Vagina (tissue), 2 donors: ENCODE measurements around the gene PACSIN1. TPM values are rescaled to one million over a fixed set of nuclear protein-coding genes. Genes with fewer than 3 reads are reported as not detected.

Experiments used
- DNase-seq, 2 donors: peaks; one replicate each; pipeline ENCODE4 v3.0.0-alpha.2; 2017; ENCODE audit errors: extremely low spot score in 2 of 2
- H3K27ac ChIP-seq: fragments of 200-600 bp; sonication (generic); one replicate; pipeline ENCODE4 v1.5.1; 2019
- H3K27me3 ChIP-seq: fragments of 200-600 bp; sonication (generic); one replicate; pipeline ENCODE4 v1.5.1; 2019
- H3K36me3 ChIP-seq, 2 donors: fragments of 200-600 bp; sonication (generic); one replicate each; pipeline ENCODE4 v1.5.1; 2017 to 2019
- H3K4me1 ChIP-seq: fragments of 200-600 bp; sonication (generic); one replicate; pipeline ENCODE4 v1.5.1; 2019
- H3K4me3 ChIP-seq, 2 donors: fragments of 200-600 bp; sonication (generic); 1 replicate in 1 of 2; 2 replicates in 1 of 2; pipeline ENCODE4 v1.5.1; 2016 to 2019
- H3K9me3 ChIP-seq: fragments of 200-600 bp; sonication (generic); one replicate; pipeline ENCODE4 v1.5.1; 2019
- CTCF ChIP-seq, 3 experiments: fragments of 450-650 bp in 2 of 3; fragments of 200-600 bp in 1 of 3; sonication (generic) in 1 of 3; IDR thresholded peaks; one replicate each; pipeline ENCODE4 v1.5.1; 2017 to 2019; ENCODE audit warnings: antibody characterized with exemption in 3 of 3, mild to moderate bottlenecking in 2 of 3, moderate library complexity in 2 of 3
- POLR2A ChIP-seq, 2 donors: fragments of 450-650 bp; IDR thresholded peaks; one replicate each; pipeline ENCODE4 v1.6.1; 2017; ENCODE audit warnings: antibody characterized with exemption in 2 of 2, mild to moderate bottlenecking in 2 of 2, moderate library complexity in 2 of 2
- POLR2AphosphoS5 ChIP-seq, 2 donors: sonication (generic); formaldehyde crosslinking; IDR thresholded peaks; one replicate each; pipeline ENCODE4 v1.9.0; 2017; ENCODE audit warnings: antibody characterized with exemption in 2 of 2, mild to moderate bottlenecking in 2 of 2, low read depth in 1 of 2; ENCODE audit not compliant: insufficient read depth in 1 of 2
- intact Hi-C: fragments of 100-400 bp; cut with DNase I; formaldehyde crosslinking; loops from one replicate; pipeline ENCODE4 v1.15.1; 2023
- total RNA-seq: library from RNA; depleted of rRNA; stranded (reverse); fragments of >200 nt; gene quantifications from one replicate; pipeline ENCODE4 v1.2.3, GENCODE V29; 2016

The PACSIN1 gene
- total RNA-seq, 1 donor from 2014 or later: 0.74 TPM

- Histone ChIP-seq H3K9me3 (no peaks in the 10 kb centered on the region), H3K36me3 (no peaks in the 10 kb centered on the region), H3K4me3 (no peak overlapping the region), H3K4me1 (no peaks in the 10 kb centered on the region), H3K27ac (no peak overlapping the region), H3K27me3 (no peaks in the 10 kb centered on the region)
- no peak for DNase-seq
- intact Hi-C loops: no loop called here
- no peak for TF ChIP-seq POLR2A (IDR thresholded peaks at IDR 0.05)
- no peak for TF ChIP-seq CTCF (IDR thresholded peaks at IDR 0.05)
- no peak for TF ChIP-seq POLR2AphosphoS5 (IDR thresholded peaks at IDR 0.05; ENCODE audit: insufficient read depth in 1 of 2, low read depth in 1 of 2)
These were observed 28.9 kb upstream of the PACSIN1 start for GRCh38 chr6:34436803-34437643.

GRCh38 chr6:34437644-34437970 lies 28.3 kb upstream of the PACSIN1 start:
- intact Hi-C loops: no loop called here
- Histone ChIP-seq H3K27ac (no peak overlapping the region), H3K4me1 (no peaks in the 10 kb centered on the region), H3K4me3 (no peak overlapping the region), H3K9me3 (no peaks in the 10 kb centered on the region), H3K27me3 (no peaks in the 10 kb centered on the region), H3K36me3 (no peaks in the 10 kb centered on the region)
- TF ChIP-seq CTCF (IDR thresholded peaks at IDR 0.05) (no peak), POLR2A (IDR thresholded peaks at IDR 0.05) (no peak)
- DNase-seq: no peak

- H3K4me1 ChIP-seq: no peaks in the 10 kb centered on the region
- no peaks in the 10 kb centered on the region for H3K36me3 ChIP-seq
- no peaks in the 10 kb centered on the region for H3K9me3 ChIP-seq
- no peak for DNase-seq
- intact Hi-C loops: no loop called here
- no peak overlapping the region for H3K4me3 ChIP-seq
- no peak overlapping the region for H3K27ac ChIP-seq
- TF ChIP-seq POLR2A (IDR thresholded peaks at IDR 0.05): no peak
- no peak for TF ChIP-seq POLR2AphosphoS5 (IDR thresholded peaks at IDR 0.05; ENCODE audit: insufficient read depth in 1 of 2, low read depth in 1 of 2)
- no peak for TF ChIP-seq CTCF (IDR thresholded peaks at IDR 0.05)
- no peaks in the 10 kb centered on the region for H3K27me3 ChIP-seq
These were observed 27.2 kb upstream of the PACSIN1 start for GRCh38 chr6:34438705-34439104.

GRCh38 chr6:34439442-34439841 lies 26.4 kb upstream of the PACSIN1 start:
- TF ChIP-seq POLR2A (IDR thresholded peaks at IDR 0.05) (no peak), POLR2AphosphoS5 (IDR thresholded peaks at IDR 0.05; ENCODE audit: insufficient read depth in 1 of 2, low read depth in 1 of 2) (no peak), CTCF (IDR thresholded peaks at IDR 0.05) (no peak)
- Histone ChIP-seq H3K4me3 (no peak overlapping the region), H3K27me3 (no peaks in the 10 kb centered on the region), H3K36me3 (no peaks in the 10 kb centered on the region), H3K4me1 (no peaks in the 10 kb centered on the region), H3K9me3 (no peaks in the 10 kb centered on the region), H3K27ac (no peak overlapping the region)
- no peak for DNase-seq
- intact Hi-C loops: no loop called here

GRCh38 chr6:34441526-34441925 lies 24.4 kb upstream of the PACSIN1 start:
- Histone ChIP-seq H3K27me3 (no peaks in the 10 kb centered on the region), H3K9me3 (no peaks in the 10 kb centered on the region), H3K4me3 (no peak overlapping the region), H3K36me3 (no peaks in the 10 kb centered on the region), H3K4me1 (no peaks in the 10 kb centered on the region), H3K27ac (no peak overlapping the region)
- TF ChIP-seq POLR2A (IDR thresholded peaks at IDR 0.05) (no peak), POLR2AphosphoS5 (IDR thresholded peaks at IDR 0.05; ENCODE audit: insufficient read depth in 1 of 2, low read depth in 1 of 2) (no peak), CTCF (IDR thresholded peaks at IDR 0.05) (no peak)
- no peak for DNase-seq
- intact Hi-C loops: no loop called here
